Spleen (tissue), 11 donors: ENCODE measurements around the gene PLEKHB1. TPM values are rescaled to one million over a fixed set of nuclear protein-coding genes. Genes with fewer than 3 reads are reported as not detected.
A peak's percentile ranks its signal among the peaks of the same experiment; 100 is the strongest.

Experiments
- DNase-seq: peaks from one replicate; pipeline ENCODE4 v3.0.0-alpha.2; 2020
- H3K27ac ChIP-seq, 8 donors: fragments of 200-600 bp; sonication (generic) in 7 of 8; 1 replicate in 4 of 8; 2 replicates in 4 of 8; pipeline versions ENCODE4 v1.5.0 to v1.8.0; 2016 to 2021; ENCODE audit warnings: inconsistent platforms in 4 of 8, mild to moderate bottlenecking in 4 of 8, moderate library complexity in 1 of 8
- H3K27me3 ChIP-seq, 7 donors: fragments of 200-600 bp; sonication (generic) in 6 of 7; replicated peaks in 1 of 7; 1 replicate in 4 of 7; 2 replicates in 3 of 7; pipeline versions ENCODE4 v1.5.0 to v1.8.0; 2016 to 2021; ENCODE audit warnings: inconsistent platforms in 3 of 7, mild to moderate bottlenecking in 1 of 7
- H3K36me3 ChIP-seq, 6 donors: fragments of 200-600 bp; sonication (generic) in 5 of 6; 1 replicate in 4 of 6; 2 replicates in 2 of 6; pipeline versions ENCODE4 v1.5.0 to v1.8.0; 2016 to 2021; ENCODE audit warnings: inconsistent platforms in 2 of 6
- H3K4me1 ChIP-seq, 6 donors: fragments of 200-600 bp; sonication (generic) in 5 of 6; 1 replicate in 3 of 6; 2 replicates in 3 of 6; pipeline versions ENCODE4 v1.5.0 to v1.8.0; 2016 to 2021; ENCODE audit warnings: inconsistent platforms in 3 of 6
- H3K4me3 ChIP-seq, 8 donors: fragments of 200-600 bp; sonication (generic) in 7 of 8; 1 replicate in 4 of 8; 2 replicates in 4 of 8; pipeline versions ENCODE4 v1.5.0 to v1.8.0; 2016 to 2021; ENCODE audit warnings: inconsistent platforms in 4 of 8, mild to moderate bottlenecking in 4 of 8, moderate library complexity in 2 of 8
- H3K9me3 ChIP-seq, 8 donors: fragments of 200-600 bp; sonication (generic) in 7 of 8; 1 replicate in 4 of 8; 2 replicates in 4 of 8; pipeline versions ENCODE4 v1.5.0 to v1.8.0; 2016 to 2021; ENCODE audit warnings: inconsistent platforms in 4 of 8
- POLR2A ChIP-seq, 3 donors: fragments of 450-650 bp; IDR thresholded peaks; one replicate each; pipeline ENCODE4 v1.5.1; 2017; ENCODE audit warnings: antibody characterized with exemption in 3 of 3, mild to moderate bottlenecking in 1 of 3
- POLR2AphosphoS5 ChIP-seq, 3 donors: sonication (generic); formaldehyde crosslinking; IDR thresholded peaks; one replicate each; pipeline ENCODE4 v1.5.1; 2017; ENCODE audit warnings: antibody characterized with exemption in 3 of 3
- WGBS, 5 donors: extraction: QIAGEN DNeasy Blood & Tissue Kit in 3 of 5; methylation state at CpG; one replicate each; pipeline versions ENCODE4 v1.1.5 to v1.1.7; 2013 to 2018; 5-methylcytosine and 5-hydroxymethylcytosine counted together
- intact Hi-C: fragments of 100-400 bp; cut with DNase I; formaldehyde crosslinking; loops from one replicate; pipeline ENCODE4 v1.15.0; 2023; ENCODE audit warnings: low total_unique reads
- polyA plus RNA-seq, 3 donors: library from polyadenylated mRNA; stranded (reverse); fragments of 200-250 nt; gene quantifications; one replicate each; pipeline ENCODE4 v1.2.1, GENCODE V29; 2013
- total RNA-seq, 7 donors: library from RNA; depleted of rRNA in 3 of 7; stranded (reverse); fragments of >200 nt in 3 of 7; fragmentation: NEBNext Ultra II Directional in 4 of 7; extraction: Animal tissue kit (Norgen Biotek cat#: 25700) in 4 of 7; gene quantifications; one replicate each; pipeline versions ENCODE4 v1.1.0 to v1.2.1, GENCODE V29; 2016 to 2021
- TF ChIP-seq, protein P1 (sequence below), 11 experiments: fragments of 200-600 bp in 7 of 11; fragments of 450-650 bp in 4 of 11; sonication (generic) in 4 of 11; IDR thresholded peaks in 8 of 11; conservative IDR thresholded peaks in 3 of 11; 1 replicate in 7 of 11; 2 replicates in 4 of 11; pipeline versions ENCODE4 v1.4.0 to v1.8.0; 2016 to 2021; ENCODE audit warnings: antibody characterized with exemption in 11 of 11, inconsistent platforms in 4 of 11, mild to moderate bottlenecking in 1 of 11
- donor health status: healthy with polysubstance abuse.
- donor health status: DM: no; HTN: no; CAD: no; lungs with moderate emphysema.
- donor health status: DM: no; HTN: no; CAD: no.
- donor health status: Bipolar disorder and iron deficiency.
- donor health status: healthy.
- donor health status: DM: no; HTN: no; CAD: no.
- donor health status: DM: yes; HTN: yes; CAD: no.

The PLEKHB1 gene
- total and polyA plus RNA-seq, 10 donors = 2.0 to 12.3 (median 7.5) TPM

DNA sequence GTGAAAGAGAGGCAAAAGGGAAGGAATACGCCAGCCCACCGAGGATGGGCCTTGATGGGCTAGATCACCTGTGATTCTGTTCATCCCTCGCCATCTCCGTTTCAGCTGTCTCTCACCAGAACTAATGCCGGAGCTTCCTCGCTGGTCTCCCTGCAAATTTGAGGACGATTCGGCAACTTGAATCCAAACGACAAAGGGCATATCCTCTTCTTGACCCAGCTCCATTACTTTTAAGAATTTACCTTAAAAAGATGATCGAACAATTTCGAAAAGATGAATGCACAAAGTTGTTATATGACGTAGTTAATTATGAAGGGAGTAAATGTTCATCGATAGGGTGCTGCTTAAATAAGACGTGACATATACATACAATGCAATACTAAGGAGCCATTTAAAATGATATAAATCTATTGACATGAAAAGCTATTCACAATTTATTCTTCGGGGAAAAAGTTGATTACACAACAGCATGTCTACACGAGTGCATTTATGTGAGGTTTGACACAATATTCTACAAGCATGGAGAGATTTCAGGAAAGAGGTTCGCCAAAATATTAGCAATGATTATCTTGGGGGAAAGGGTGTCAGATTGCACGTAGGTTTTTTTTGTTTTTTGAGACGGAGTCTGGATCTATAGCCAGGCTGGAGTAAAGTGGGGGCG lies 47.5 kb upstream of the PLEKHB1 start:
- Histone ChIP-seq H3K27ac (peak overlapping the region; percentile 58 to 93 (median 88)), H3K36me3 (no peaks in the 10 kb centered on the region), H3K9me3 (no peaks in the 10 kb centered on the region), H3K4me3 (peak overlapping the region; percentile 67 to 90 (median 79)), H3K27me3 (no peaks in the 10 kb centered on the region), H3K4me1 (peaks cover 6 to 38% (median 19%) of the 10 kb centered on the region in 6 donors)
- no peak for DNase-seq
- intact Hi-C loops = no loop called here
- WGBS, 5 donors = 31 to 39% (median 34%) methylated on average over 20 of the region's 20 CpGs
- TF ChIP-seq, protein P1, sequence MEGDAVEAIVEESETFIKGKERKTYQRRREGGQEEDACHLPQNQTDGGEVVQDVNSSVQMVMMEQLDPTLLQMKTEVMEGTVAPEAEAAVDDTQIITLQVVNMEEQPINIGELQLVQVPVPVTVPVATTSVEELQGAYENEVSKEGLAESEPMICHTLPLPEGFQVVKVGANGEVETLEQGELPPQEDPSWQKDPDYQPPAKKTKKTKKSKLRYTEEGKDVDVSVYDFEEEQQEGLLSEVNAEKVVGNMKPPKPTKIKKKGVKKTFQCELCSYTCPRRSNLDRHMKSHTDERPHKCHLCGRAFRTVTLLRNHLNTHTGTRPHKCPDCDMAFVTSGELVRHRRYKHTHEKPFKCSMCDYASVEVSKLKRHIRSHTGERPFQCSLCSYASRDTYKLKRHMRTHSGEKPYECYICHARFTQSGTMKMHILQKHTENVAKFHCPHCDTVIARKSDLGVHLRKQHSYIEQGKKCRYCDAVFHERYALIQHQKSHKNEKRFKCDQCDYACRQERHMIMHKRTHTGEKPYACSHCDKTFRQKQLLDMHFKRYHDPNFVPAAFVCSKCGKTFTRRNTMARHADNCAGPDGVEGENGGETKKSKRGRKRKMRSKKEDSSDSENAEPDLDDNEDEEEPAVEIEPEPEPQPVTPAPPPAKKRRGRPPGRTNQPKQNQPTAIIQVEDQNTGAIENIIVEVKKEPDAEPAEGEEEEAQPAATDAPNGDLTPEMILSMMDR (IDR thresholded peaks at IDR 0.05 in 8 of 11, conservative IDR thresholded peaks at IDR 0.05 in 3 of 11) = no peak
- TF ChIP-seq POLR2AphosphoS5 (IDR thresholded peaks at IDR 0.05) (no peak), POLR2A (IDR thresholded peaks at IDR 0.05) (no peak)

DNA sequence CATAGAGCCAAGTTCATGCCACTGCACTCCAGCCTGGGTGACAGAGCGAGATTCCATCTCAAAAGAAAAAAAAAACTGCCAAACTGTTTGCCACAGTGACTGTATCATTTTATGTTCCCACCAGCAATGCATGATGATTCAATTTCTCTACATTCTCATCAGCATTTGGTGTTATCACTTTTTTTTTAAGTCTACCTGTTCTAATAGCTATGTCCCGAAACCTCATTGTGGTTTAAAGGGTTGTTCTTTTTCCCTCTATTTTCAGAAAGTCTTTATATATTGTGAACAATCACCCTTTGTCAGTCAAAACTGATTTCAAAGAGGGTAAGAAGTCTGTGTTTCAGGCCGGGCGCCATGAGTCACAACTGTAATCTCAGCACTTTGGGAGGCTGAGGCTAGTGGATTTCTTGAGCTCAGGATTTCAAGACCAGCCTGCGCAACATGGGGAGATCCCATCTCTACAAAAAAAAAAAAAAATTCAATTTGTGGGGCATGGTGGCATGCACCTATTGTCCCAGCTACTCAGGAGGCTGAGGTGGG lies 33.7 kb upstream of the PLEKHB1 start:
- Histone ChIP-seq H3K9me3 (no peaks in the 10 kb centered on the region), H3K4me1 (no peaks in the 10 kb centered on the region), H3K27ac (no peak overlapping the region), H3K27me3 (no peaks in the 10 kb centered on the region), H3K4me3 (no peak overlapping the region), H3K36me3 (no peaks in the 10 kb centered on the region)
- intact Hi-C loops = no loop called here
- TF ChIP-seq POLR2A (IDR thresholded peaks at IDR 0.05) (no peak), POLR2AphosphoS5 (IDR thresholded peaks at IDR 0.05) (no peak)
- TF ChIP-seq, protein P1 (IDR thresholded peaks at IDR 0.05 in 8 of 11, conservative IDR thresholded peaks at IDR 0.05 in 3 of 11) = no peak
- 88 to 92% (median 89%) methylated on average over 5 of the region's 5 CpGs for WGBS, 5 donors
- no peak for DNase-seq

DNA sequence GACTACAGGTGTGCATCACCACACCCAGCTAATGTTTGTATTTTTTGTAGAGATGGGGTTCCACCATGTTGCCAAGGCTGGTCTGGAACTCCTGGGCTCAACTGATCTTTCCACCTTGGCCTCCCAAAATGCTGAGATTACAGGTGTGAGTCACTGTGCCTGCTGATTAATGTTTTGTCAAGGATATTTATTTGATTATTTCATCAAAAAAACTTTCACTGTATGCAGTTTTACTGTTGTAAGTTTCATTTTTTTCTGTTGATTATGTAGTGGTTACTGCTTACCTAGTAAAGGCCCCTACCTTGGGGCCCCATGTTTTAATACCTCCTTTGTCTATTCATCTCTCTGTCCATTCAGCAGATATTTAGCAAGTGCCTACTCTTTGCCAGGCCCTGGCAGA lies 31.8 kb upstream of the PLEKHB1 start:
- H3K36me3 ChIP-seq = no peaks in the 10 kb centered on the region
- no peak overlapping the region for H3K27ac ChIP-seq
- no peaks in the 10 kb centered on the region for H3K27me3 ChIP-seq
- no peaks in the 10 kb centered on the region for H3K9me3 ChIP-seq
- DNase-seq = no peak
- H3K4me3 ChIP-seq = no peak overlapping the region
- H3K4me1 ChIP-seq = no peaks in the 10 kb centered on the region
- TF ChIP-seq, protein P1 (IDR thresholded peaks at IDR 0.05 in 8 of 11, conservative IDR thresholded peaks at IDR 0.05 in 3 of 11) = no peak
- TF ChIP-seq POLR2A (IDR thresholded peaks at IDR 0.05) (no peak), POLR2AphosphoS5 (IDR thresholded peaks at IDR 0.05) (no peak)
- intact Hi-C loops = no loop called here

DNA sequence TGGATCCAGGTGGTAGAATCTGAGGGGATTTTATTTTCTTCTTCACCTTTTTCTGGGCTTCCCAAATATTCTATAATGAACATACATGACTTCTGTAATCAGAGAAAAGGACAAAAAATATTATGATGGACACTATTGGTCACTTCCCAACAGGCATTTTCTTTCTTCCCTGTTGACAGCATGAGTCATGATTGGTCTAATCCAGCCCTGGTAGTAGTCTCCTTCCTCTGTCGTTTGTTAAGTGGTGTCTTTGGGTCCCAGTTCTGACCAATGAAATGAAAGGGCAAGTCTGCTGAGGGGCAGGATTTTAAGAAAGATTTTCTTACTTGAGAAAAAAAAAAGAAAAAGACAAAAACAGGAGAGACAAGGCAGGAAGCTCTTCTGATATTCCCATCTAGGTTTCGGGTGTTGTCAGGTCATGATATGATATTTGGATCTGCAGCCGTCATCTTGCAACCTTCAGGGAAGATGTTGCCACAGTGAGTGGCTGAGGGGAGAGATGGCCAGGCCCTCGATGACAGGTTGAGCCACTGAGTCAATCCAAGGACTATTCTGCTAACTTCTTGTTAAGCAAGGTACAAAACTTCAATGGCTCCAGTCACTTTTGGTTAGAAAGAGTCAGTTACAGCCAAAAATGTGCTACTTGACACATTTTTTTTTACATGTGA lies 23.3 kb upstream of the PLEKHB1 start:
- WGBS, 5 donors = 42 to 69% (median 49%) methylated on average over 4 of the region's 4 CpGs
- H3K27ac ChIP-seq = peak overlapping the region in 6 of 8 donors; percentile 43 to 79 (median 66)
- peaks cover 3 to 35% (median 15%) of the 10 kb centered on the region in 6 donors for H3K4me1 ChIP-seq
- intact Hi-C loops = no loop called here
- no peak for DNase-seq
- TF ChIP-seq, protein P1 (IDR thresholded peaks at IDR 0.05 in 8 of 11, conservative IDR thresholded peaks at IDR 0.05 in 3 of 11) = no peak
- TF ChIP-seq POLR2A (IDR thresholded peaks at IDR 0.05) (no peak), POLR2AphosphoS5 (IDR thresholded peaks at IDR 0.05) (no peak)
- H3K9me3 ChIP-seq = no peaks in the 10 kb centered on the region
- H3K4me3 ChIP-seq = no peak overlapping the region
- no peaks in the 10 kb centered on the region for H3K36me3 ChIP-seq
- peaks cover 0 to 25% (median 0%) of the 10 kb centered on the region in 7 donors for H3K27me3 ChIP-seq
